GM10266 (cell line): Measurements from ENCODE around the gene EDIL3.

Experiments used
- DNase-seq: peaks from one replicate; pipeline ENCODE4 v3.0.0; 2012; ENCODE audit errors: extremely low spot score
- CTCF ChIP-seq: IDR thresholded peaks from 2 replicates; pipeline ENCODE4 v1.5.1; 2012; ENCODE audit warnings: mild to moderate bottlenecking, low read depth; ENCODE audit not compliant: control insufficient read depth, insufficient read depth; ENCODE audit errors: missing control alignments

Gene EDIL3

GRCh38 chr5:84148651-84149050, 236.0 kb downstream of the EDIL3 start:
- DNase-seq: no peak
- no peak for TF ChIP-seq CTCF

- DNase-seq: no peak
Observed at GRCh38 chr5:84137541-84137940, 247.1 kb downstream of the EDIL3 start.

GRCh38 chr5:84131372-84131771, 253.3 kb downstream of the EDIL3 start:
- DNase-seq: no peak
- no peak for TF ChIP-seq CTCF

More at GRCh38 chr5:84137541-84137940, 247.1 kb downstream of the EDIL3 start:
- no peak for TF ChIP-seq CTCF

- no peak for DNase-seq
- no peak for TF ChIP-seq CTCF
Observed at GRCh38 chr5:84130006-84130580, 254.6 kb downstream of the EDIL3 start.

- DNase-seq: no peak
- no peak for TF ChIP-seq CTCF
Observed at GRCh38 chr5:84125216-84125615, 259.5 kb downstream of the EDIL3 start.

- no peak for TF ChIP-seq CTCF
- DNase-seq: no peak
Observed at GRCh38 chr5:84119252-84119651, 265.4 kb downstream of the EDIL3 start.

GRCh38 chr5:84118551-84118950, 266.1 kb downstream of the EDIL3 start:
- no peak for DNase-seq
- no peak for TF ChIP-seq CTCF
